GM12878 (cell line): ENCODE measurements around the gene SPATA24. TPM values are rescaled to one million over a fixed set of nuclear protein-coding genes. Genes with fewer than 3 reads are reported as not detected.

Source experiments
- ATF3 ChIP-seq: IDR thresholded peaks from 2 replicates; pipeline ENCODE4 v1.6.1; 2011; ENCODE audit warnings: low read depth, mild to moderate bottlenecking, low read length, moderate library complexity, borderline replicate concordance; ENCODE audit errors: extremely low read depth
- BMI1 ChIP-seq: fragments of 450-650 bp; IDR thresholded peaks from 2 replicates; pipeline ENCODE4 v1.6.1; 2016; ENCODE audit warnings: mild to moderate bottlenecking, moderate library complexity, borderline replicate concordance
- FOXM1 ChIP-seq: IDR thresholded peaks from 2 replicates; pipeline ENCODE4 v1.6.1; 2012; ENCODE audit warnings: low read depth, mild to moderate bottlenecking, inconsistent platforms, low read length, moderate library complexity
- KDM1A ChIP-seq: fragments of 200-600 bp; sonication (generic); IDR thresholded peaks from 2 replicates; pipeline ENCODE4 v1.6.1; 2016; ENCODE audit warnings: borderline replicate concordance
- MYB ChIP-seq: fragments of 150-350 bp; IDR thresholded peaks from 2 replicates; pipeline ENCODE4 v1.6.1; 2014; ENCODE audit warnings: mild to moderate bottlenecking, low read depth, low read length, borderline replicate concordance
- RELA ChIP-seq: fragments of 450-650 bp; IDR thresholded peaks from 2 replicates; pipeline ENCODE4 v1.8.0; 2014; ENCODE audit warnings: borderline replicate concordance; ENCODE audit not compliant: partially characterized antibody
- TCF3 ChIP-seq: IDR thresholded peaks from 2 replicates; pipeline ENCODE4 v1.6.1; 2012; ENCODE audit warnings: low read depth, mild to moderate bottlenecking, low read length, borderline replicate concordance; ENCODE audit not compliant: insufficient read depth
- USF1 ChIP-seq: IDR thresholded peaks from 2 replicates; pipeline ENCODE4 v1.6.1; 2011; ENCODE audit warnings: borderline replicate concordance, low read depth, mild to moderate bottlenecking, moderate library complexity, mixed read lengths, low read length; ENCODE audit not compliant: insufficient read depth; ENCODE audit errors: extremely low read length
- ZBTB40 ChIP-seq: fragments of 450-650 bp; IDR thresholded peaks from 2 replicates; pipeline ENCODE4 v1.6.1; 2016; ENCODE audit warnings: mild to moderate bottlenecking, moderate library complexity, borderline replicate concordance
- ZNF207 ChIP-seq: fragments of 450-650 bp; IDR thresholded peaks from 2 replicates; pipeline ENCODE4 v1.6.1; 2014; ENCODE audit warnings: antibody characterized with exemption, mild to moderate bottlenecking, borderline replicate concordance
- polyA plus RNA-seq, 11 experiments: library from polyadenylated mRNA; depleted of rRNA in 4 of 11; unstranded in 6 of 11; stranded (reverse) in 5 of 11; fragments of >200 nt; fragmentation: Nextera tagmentation in 4 of 11; fragmentation: Illumina TruSeq in 1 of 11; extraction: Ambion mirVana in 4 of 11; extraction: Trizol in 1 of 11; gene quantifications; 1 replicate in 1 of 11; 2 replicates in 10 of 11; pipeline versions ENCODE4 v1.2.1 to v1.2.3, GENCODE V29; 2011 to 2016; ENCODE audit warnings: inconsistent platforms in 2 of 11, missing spikeins in 2 of 11, low read depth in 1 of 11
- total RNA-seq, 4 experiments: library from RNA; depleted of rRNA in 3 of 4; stranded (reverse); fragments of >200 nt in 3 of 4; fragmentation: Illumina TruSeq in 1 of 4; extraction: Trizol in 1 of 4; gene quantifications; 2 replicates each; pipeline versions ENCODE4 v1.2.1 to v1.2.3, GENCODE V29; 2013 to 2021
- TF ChIP-seq, protein P1 (sequence below): IDR thresholded peaks from 2 replicates; pipeline ENCODE4 v1.6.1; 2012; ENCODE audit warnings: mild to moderate bottlenecking, low read depth, low read length
- TF ChIP-seq, protein P2 (sequence below): fragments of 450-650 bp; formaldehyde crosslinking; IDR thresholded peaks from 2 replicates; pipeline ENCODE4 v1.4.0; 2020; ENCODE audit warnings: mild to moderate bottlenecking, moderate library complexity

Gene SPATA24
- total and polyA plus RNA-seq, 10 of the 15 experiments (the other 5 are each of a cell fraction or from before 2014, with no cell fraction given), result 4.1 to 9.8 (median 7.3) TPM

DNA sequence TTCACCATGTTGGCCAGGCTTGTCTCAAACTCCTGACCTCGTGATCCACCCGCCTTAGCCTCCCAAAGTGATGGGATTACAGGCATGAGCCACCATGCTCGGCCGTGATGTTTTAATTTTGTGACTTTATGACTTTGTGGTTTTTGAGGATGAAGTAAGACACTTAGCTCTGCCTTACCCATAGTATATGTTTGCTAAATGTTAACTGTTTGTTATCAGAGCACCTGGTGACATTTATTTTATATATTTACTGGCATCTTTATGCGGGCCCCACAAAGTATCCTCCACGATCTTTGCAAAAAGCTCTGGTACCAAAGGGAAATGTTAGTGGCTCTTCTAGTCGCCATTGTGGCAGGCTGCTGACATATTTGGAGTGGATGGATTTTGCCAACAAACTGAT lies 27.5 kb downstream of the SPATA24 start (continued):
- TF ChIP-seq, protein P1, sequence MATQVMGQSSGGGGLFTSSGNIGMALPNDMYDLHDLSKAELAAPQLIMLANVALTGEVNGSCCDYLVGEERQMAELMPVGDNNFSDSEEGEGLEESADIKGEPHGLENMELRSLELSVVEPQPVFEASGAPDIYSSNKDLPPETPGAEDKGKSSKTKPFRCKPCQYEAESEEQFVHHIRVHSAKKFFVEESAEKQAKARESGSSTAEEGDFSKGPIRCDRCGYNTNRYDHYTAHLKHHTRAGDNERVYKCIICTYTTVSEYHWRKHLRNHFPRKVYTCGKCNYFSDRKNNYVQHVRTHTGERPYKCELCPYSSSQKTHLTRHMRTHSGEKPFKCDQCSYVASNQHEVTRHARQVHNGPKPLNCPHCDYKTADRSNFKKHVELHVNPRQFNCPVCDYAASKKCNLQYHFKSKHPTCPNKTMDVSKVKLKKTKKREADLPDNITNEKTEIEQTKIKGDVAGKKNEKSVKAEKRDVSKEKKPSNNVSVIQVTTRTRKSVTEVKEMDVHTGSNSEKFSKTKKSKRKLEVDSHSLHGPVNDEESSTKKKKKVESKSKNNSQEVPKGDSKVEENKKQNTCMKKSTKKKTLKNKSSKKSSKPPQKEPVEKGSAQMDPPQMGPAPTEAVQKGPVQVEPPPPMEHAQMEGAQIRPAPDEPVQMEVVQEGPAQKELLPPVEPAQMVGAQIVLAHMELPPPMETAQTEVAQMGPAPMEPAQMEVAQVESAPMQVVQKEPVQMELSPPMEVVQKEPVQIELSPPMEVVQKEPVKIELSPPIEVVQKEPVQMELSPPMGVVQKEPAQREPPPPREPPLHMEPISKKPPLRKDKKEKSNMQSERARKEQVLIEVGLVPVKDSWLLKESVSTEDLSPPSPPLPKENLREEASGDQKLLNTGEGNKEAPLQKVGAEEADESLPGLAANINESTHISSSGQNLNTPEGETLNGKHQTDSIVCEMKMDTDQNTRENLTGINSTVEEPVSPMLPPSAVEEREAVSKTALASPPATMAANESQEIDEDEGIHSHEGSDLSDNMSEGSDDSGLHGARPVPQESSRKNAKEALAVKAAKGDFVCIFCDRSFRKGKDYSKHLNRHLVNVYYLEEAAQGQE, result no peak
- TF ChIP-seq ZBTB40, result no peak
- no peak for TF ChIP-seq KDM1A
- TF ChIP-seq, protein P2, sequence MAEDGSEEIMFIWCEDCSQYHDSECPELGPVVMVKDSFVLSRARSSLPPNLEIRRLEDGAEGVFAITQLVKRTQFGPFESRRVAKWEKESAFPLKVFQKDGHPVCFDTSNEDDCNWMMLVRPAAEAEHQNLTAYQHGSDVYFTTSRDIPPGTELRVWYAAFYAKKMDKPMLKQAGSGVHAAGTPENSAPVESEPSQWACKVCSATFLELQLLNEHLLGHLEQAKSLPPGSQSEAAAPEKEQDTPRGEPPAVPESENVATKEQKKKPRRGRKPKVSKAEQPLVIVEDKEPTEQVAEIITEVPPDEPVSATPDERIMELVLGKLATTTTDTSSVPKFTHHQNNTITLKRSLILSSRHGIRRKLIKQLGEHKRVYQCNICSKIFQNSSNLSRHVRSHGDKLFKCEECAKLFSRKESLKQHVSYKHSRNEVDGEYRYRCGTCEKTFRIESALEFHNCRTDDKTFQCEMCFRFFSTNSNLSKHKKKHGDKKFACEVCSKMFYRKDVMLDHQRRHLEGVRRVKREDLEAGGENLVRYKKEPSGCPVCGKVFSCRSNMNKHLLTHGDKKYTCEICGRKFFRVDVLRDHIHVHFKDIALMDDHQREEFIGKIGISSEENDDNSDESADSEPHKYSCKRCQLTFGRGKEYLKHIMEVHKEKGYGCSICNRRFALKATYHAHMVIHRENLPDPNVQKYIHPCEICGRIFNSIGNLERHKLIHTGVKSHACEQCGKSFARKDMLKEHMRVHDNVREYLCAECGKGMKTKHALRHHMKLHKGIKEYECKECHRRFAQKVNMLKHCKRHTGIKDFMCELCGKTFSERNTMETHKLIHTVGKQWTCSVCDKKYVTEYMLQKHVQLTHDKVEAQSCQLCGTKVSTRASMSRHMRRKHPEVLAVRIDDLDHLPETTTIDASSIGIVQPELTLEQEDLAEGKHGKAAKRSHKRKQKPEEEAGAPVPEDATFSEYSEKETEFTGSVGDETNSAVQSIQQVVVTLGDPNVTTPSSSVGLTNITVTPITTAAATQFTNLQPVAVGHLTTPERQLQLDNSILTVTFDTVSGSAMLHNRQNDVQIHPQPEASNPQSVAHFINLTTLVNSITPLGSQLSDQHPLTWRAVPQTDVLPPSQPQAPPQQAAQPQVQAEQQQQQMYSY (CRISPR knock-in tag), result no peak
- no peak for TF ChIP-seq ATF3
- TF ChIP-seq TCF3, result no peak
- no peak for TF ChIP-seq USF1
- TF ChIP-seq FOXM1, result no peak
- TF ChIP-seq ZNF207, result no peak
- TF ChIP-seq BMI1, result no peak
- TF ChIP-seq MYB, result no peak
- TF ChIP-seq RELA, result no peak
